Fibroblast of lung (primary cell): ENCODE data around the gene CCNC.

Source experiments
- EZH2 ChIP-seq: IDR thresholded peaks from 2 replicates; pipeline ENCODE4 v1.5.1; 2012; ENCODE audit warnings: low read length, control low read depth, mild to moderate bottlenecking; ENCODE audit errors: missing control alignments
- TF ChIP-seq, protein P1 (sequence below), 2 donors: IDR thresholded peaks in 1 of 2; conservative IDR thresholded peaks in 1 of 2; 1 replicate in 1 of 2; 2 replicates in 1 of 2; pipeline ENCODE4 v1.5.1; 2011 to 2012; ENCODE audit warnings: low read length in 2 of 2, control low read depth in 1 of 2, inconsistent platforms in 1 of 2, low read depth in 1 of 2, mild to moderate bottlenecking in 1 of 2

DNA sequence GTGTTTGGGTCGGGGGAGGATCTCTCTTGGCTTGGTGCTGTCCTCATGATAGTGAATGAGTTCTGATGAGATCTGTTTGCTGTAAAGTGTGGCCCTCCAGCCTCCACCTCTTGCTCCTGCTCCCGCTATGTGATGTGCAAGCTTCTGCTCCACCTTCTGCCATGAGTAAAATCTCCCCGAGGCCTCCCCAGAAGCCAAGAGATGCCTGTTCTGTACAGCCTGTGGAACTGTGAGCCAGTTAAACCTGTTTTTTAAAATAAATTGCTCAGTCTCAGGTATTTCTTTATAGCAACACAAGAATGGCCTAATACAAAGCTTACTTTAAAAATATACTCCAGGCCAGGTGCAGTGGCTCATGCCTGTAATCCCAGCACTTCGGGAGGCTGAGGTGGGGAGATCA, 11.3 kb upstream of the CCNC start:
- TF ChIP-seq, protein P1, sequence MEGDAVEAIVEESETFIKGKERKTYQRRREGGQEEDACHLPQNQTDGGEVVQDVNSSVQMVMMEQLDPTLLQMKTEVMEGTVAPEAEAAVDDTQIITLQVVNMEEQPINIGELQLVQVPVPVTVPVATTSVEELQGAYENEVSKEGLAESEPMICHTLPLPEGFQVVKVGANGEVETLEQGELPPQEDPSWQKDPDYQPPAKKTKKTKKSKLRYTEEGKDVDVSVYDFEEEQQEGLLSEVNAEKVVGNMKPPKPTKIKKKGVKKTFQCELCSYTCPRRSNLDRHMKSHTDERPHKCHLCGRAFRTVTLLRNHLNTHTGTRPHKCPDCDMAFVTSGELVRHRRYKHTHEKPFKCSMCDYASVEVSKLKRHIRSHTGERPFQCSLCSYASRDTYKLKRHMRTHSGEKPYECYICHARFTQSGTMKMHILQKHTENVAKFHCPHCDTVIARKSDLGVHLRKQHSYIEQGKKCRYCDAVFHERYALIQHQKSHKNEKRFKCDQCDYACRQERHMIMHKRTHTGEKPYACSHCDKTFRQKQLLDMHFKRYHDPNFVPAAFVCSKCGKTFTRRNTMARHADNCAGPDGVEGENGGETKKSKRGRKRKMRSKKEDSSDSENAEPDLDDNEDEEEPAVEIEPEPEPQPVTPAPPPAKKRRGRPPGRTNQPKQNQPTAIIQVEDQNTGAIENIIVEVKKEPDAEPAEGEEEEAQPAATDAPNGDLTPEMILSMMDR (conservative IDR thresholded peaks at IDR 0.05 in 1 of 2, IDR thresholded peaks at IDR 0.05 in 1 of 2; ENCODE audit: low read depth in 1 of 2, low read length in 2 of 2), result no peak
- no peak for TF ChIP-seq EZH2
